ELR (cell line): ENCODE data around the gene MKI67.

ENCODE experiments used
- DNase-seq: peaks from one replicate; pipeline ENCODE4 v3.0.0-alpha.2; 2015; ENCODE audit warnings: low read depth

MKI67 gene

DNA sequence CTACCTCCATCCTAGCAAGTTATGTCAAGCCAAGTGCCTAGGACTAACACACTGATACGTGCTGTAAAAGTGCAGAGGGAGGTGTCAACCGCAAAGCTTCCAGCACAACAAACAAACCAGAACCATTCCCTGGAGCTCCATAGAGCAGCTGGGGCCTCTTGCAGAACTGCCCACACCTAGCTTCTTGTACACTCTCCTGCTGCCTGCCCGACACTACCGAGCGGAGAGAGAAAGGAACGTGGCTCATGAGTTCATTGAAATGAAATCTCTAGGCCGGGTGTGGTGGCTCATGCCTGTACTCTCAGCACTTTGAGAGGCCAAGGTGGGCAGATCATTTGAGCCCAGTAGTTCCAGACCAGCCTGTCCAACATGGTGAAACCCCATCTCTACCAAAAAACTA is 73.5 kb downstream of the MKI67 start:
- DNase-seq, result no peak

DNA sequence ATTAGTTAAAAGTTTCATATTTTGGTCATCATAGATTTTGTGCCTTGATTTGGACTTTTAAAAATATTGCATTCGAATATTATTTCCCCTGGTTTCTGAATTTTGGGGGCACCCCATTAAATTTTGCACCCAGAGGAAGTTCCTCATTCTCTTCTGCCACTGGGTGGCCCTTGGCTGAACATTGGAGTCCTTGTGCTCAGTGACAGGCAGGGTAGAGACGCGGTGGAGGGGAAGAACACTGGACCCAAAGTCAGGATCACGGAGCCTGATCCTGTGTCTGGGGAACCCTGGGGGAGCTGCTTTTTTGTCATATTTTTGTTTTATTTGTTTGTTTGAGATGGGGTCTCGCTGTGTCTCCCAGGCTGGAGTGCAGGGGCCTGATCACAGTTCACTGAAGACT is 74.7 kb downstream of the MKI67 start:
- DNase-seq, result no peak

DNA sequence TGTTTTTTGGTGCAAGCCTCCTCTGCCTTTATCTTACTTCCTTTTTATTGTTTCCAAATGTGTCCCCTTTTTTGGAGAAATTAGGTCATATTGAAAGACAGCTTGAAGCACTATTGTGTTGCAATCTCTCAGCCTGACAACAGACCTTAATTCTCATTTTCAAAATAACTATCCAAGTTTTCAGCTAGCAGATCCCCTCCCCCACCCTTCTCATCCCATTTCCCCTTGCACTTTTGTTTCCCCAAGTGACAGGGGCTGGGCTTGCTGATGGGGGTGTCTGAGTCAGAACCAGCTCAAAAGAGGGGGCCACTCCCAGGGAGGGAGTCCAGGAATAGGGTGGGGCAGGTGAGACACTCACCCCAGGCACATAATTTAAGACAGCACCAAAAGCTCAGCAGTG is 75.3 kb downstream of the MKI67 start:
- DNase-seq, result no peak

DNA sequence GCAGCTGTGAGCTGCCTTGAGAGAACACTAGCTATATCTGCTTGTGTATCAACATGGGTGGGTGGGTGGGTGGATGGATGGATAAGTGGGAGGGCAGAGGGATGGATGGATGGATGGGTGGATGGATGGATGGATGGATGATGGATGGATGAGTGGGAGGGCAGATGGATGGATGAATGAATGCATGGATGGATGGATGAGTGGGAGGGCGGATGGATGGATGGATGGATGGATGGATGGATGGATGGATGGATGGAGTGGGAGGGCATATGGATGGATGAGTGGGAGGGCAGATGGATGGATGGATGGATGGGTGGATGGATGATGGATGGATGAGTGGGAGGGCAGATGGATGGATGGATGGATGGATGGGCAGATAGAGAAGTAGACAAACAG is 76.1 kb downstream of the MKI67 start:
- no peak for DNase-seq

DNA sequence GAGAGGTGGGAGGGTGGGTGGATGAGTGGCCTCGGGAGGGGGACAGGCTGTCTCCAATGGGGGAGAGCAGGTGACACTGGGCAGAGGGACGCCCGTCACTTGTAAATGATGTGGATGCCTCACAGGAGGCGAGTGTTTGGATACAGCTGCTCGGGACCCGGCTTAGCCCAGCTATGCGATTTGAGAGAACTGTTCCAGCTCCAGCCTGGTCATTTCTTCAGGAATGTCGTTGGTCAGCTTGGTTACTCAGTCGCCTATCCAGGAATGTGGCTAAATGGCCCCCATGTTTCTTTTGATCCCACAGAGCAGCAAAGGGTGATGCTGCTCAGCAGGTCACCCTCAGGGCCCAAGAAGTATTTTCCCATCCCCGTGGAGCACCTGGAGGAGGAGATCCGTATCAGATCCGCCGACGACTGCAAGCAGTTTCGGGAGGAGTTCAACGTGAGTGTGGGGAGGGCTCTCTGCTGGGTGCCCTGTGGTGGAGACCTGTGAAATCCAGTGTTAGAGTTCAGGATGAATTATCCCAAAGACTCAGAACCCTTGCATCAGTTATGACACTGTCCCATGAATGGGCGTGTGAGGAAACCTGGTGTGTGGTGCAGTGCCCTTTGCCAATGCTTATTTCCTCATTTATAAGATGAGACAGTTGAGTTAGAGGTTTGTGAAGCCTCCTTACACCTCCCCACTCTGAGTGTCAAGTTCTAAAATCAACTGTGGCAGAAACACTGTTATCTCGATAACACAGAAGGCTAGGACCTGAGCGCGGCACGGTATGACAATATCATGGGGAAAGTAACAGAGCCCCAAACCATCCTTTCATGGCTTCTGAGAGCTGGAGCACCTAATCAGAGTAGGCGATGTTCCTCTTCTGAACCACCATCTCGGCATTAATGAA is 76.8 kb downstream of the MKI67 start:
- DNase-seq, result no peak

DNA sequence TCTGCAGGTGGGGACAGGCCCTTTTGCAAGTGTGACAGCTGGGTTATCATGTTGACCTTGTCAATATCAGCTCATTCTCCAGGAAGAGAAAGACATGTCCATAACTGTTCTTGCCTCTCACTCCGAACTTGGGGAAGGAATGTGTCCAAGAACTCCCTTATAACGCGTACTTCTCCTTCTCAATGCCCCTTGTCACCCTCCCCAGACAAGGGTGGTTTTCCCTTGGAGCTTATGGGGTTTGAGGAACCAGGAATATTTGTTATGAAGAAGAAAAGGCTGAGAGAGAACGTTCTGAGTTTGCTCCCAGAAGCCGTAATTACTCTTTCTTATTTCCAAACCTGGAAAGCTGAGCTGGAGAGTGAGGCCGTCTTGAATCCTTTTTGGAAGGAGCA is 77.4 kb downstream of the MKI67 start:
- DNase-seq, result no peak

DNA sequence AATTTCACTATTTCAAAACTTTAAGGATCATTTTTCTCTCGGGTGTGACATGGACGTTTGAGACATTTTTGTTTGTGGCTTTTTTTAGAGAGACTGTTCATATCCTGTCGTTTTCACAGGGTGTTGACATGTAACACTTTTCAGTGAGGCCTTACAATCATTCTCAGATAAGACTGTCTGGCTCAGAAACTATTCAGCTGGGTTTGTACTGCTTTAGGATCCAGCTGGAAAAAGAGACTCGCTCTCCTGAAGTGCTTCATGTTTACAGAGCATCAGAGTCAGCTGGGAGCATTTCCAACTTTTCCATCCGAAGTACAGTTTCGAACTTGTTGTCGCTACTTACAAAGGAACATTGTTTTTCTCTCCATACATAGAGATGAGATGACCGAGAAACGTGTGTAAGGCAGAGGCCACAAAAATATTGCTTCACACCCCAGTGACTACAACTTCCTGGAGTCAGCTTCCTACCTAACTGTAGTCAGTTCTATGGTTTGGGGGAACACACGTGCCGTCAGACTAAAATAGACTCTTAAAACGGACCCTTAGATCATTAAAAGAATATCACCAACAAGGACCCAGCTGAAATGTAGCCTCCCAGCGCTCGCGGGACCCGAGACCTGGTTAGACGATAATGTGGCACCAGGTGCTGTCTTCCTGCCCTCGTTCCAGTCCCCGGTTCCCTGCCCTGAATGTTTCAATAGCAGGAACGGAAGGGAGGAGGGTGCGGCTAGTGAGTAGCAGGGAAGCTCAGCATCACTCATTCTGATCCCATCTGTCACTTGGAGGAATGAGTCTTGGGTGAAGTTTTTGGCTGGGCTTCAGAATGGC is 78.0 kb downstream of the MKI67 start:
- DNase-seq, result no peak

DNA sequence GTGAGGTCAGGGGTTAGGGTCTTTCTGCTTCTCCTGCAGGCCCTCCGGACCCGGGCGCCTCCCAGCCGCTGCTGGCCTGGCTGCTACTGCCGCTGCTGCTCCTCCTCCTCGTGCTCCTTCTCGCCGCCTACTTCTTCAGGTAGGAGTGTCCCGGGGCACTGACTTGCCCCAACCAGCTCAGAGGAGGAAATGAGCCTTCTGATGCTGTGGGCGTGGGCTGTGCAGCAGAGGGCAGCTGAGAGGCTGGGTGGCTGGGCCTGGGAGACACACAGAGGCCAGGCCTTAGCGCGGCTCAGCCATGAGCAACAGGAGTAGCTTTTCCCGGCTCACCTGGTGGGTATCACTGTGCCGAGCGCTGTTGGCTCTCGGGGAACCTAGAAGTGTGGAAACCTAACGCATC is 78.9 kb downstream of the MKI67 start:
- no peak for DNase-seq

DNA sequence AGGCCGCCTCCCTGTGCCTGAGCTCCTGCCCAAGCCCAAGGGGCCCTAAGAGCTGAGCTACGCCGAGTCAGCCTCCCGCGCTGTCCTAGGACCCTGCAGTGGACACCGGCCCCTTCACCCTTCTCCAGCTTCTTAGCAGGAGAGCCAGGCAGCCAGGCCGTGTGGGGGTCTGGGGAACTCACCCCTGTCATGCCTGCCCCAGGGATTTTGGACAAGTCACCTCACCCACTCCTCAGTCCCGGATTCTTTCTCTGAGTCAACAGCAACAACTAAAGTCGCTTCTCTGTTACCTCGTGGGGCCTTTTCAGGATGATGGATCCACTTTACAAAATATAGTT is 79.3 kb downstream of the MKI67 start:
- no peak for DNase-seq
